Spleen (tissue), 13 donors: ENCODE data around the gene ZNF672. TPM values are rescaled to one million over a fixed set of nuclear protein-coding genes. Genes with fewer than 3 reads are reported as not detected.
A peak's percentile ranks its signal among the peaks of the same experiment; 100 is the strongest.
"Not testable (repeated sequence)": the region's sequence is repeated elsewhere in the genome, so short reads cannot be mapped to it uniquely, and the experiment has no call there.

Experiments
- DNase-seq: peaks from one replicate; pipeline ENCODE4 v3.0.0-alpha.2; 2020
- H3K27ac ChIP-seq, 8 donors: fragments of 200-600 bp; sonication (generic) in 7 of 8; 1 replicate in 4 of 8; 2 replicates in 4 of 8; pipeline versions ENCODE4 v1.5.0 to v1.8.0; 2016 to 2021; ENCODE audit warnings: inconsistent platforms in 4 of 8, mild to moderate bottlenecking in 4 of 8, moderate library complexity in 1 of 8
- H3K27me3 ChIP-seq, 7 donors: fragments of 200-600 bp; sonication (generic) in 6 of 7; replicated peaks in 1 of 7; 1 replicate in 4 of 7; 2 replicates in 3 of 7; pipeline versions ENCODE4 v1.5.0 to v1.8.0; 2016 to 2021; ENCODE audit warnings: inconsistent platforms in 3 of 7, mild to moderate bottlenecking in 1 of 7
- H3K36me3 ChIP-seq, 6 donors: fragments of 200-600 bp; sonication (generic) in 5 of 6; 1 replicate in 4 of 6; 2 replicates in 2 of 6; pipeline versions ENCODE4 v1.5.0 to v1.8.0; 2016 to 2021; ENCODE audit warnings: inconsistent platforms in 2 of 6
- H3K4me1 ChIP-seq, 6 donors: fragments of 200-600 bp; sonication (generic) in 5 of 6; 1 replicate in 3 of 6; 2 replicates in 3 of 6; pipeline versions ENCODE4 v1.5.0 to v1.8.0; 2016 to 2021; ENCODE audit warnings: inconsistent platforms in 3 of 6
- H3K4me3 ChIP-seq, 8 donors: fragments of 200-600 bp; sonication (generic) in 7 of 8; 1 replicate in 4 of 8; 2 replicates in 4 of 8; pipeline versions ENCODE4 v1.5.0 to v1.8.0; 2016 to 2021; ENCODE audit warnings: inconsistent platforms in 4 of 8, mild to moderate bottlenecking in 4 of 8, moderate library complexity in 2 of 8
- H3K9me3 ChIP-seq, 8 donors: fragments of 200-600 bp; sonication (generic) in 7 of 8; 1 replicate in 4 of 8; 2 replicates in 4 of 8; pipeline versions ENCODE4 v1.5.0 to v1.8.0; 2016 to 2021; ENCODE audit warnings: inconsistent platforms in 4 of 8
- CTCF ChIP-seq, 11 experiments: fragments of 200-600 bp in 7 of 11; fragments of 450-650 bp in 4 of 11; sonication (generic) in 4 of 11; IDR thresholded peaks in 8 of 11; conservative IDR thresholded peaks in 3 of 11; 1 replicate in 7 of 11; 2 replicates in 4 of 11; pipeline versions ENCODE4 v1.4.0 to v1.8.0; 2016 to 2021; ENCODE audit warnings: antibody characterized with exemption in 11 of 11, inconsistent platforms in 4 of 11, mild to moderate bottlenecking in 1 of 11
- POLR2A ChIP-seq, 3 donors: fragments of 450-650 bp; IDR thresholded peaks; one replicate each; pipeline ENCODE4 v1.5.1; 2017; ENCODE audit warnings: antibody characterized with exemption in 3 of 3, mild to moderate bottlenecking in 1 of 3
- POLR2AphosphoS5 ChIP-seq, 3 donors: sonication (generic); formaldehyde crosslinking; IDR thresholded peaks; one replicate each; pipeline ENCODE4 v1.5.1; 2017; ENCODE audit warnings: antibody characterized with exemption in 3 of 3
- WGBS, 5 donors: extraction: QIAGEN DNeasy Blood & Tissue Kit in 3 of 5; methylation state at CpG; one replicate each; pipeline versions ENCODE4 v1.1.5 to v1.1.7; 2013 to 2018; 5-methylcytosine and 5-hydroxymethylcytosine counted together
- intact Hi-C: fragments of 100-400 bp; cut with DNase I; formaldehyde crosslinking; loops from one replicate; pipeline ENCODE4 v1.15.0; 2023; ENCODE audit warnings: low total_unique reads
- long read RNA-seq, 2 donors: transcript quantifications; one replicate each; lab custom pipeline, GENCODE V29; 2026
- polyA plus RNA-seq, 3 donors: library from polyadenylated mRNA; stranded (reverse); fragments of 200-250 nt; gene quantifications; one replicate each; pipeline ENCODE4 v1.2.1, GENCODE V29; 2013
- total RNA-seq, 7 donors: library from RNA; depleted of rRNA in 3 of 7; stranded (reverse); fragments of >200 nt in 3 of 7; fragmentation: NEBNext Ultra II Directional in 4 of 7; extraction: Animal tissue kit (Norgen Biotek cat#: 25700) in 4 of 7; gene quantifications; one replicate each; pipeline versions ENCODE4 v1.1.0 to v1.2.1, GENCODE V29; 2016 to 2021
- donor health status: healthy with polysubstance abuse.
- donor health status: DM: no; HTN: no; CAD: no; lungs with moderate emphysema.
- donor health status: DM: no; HTN: no; CAD: no.
- donor health status: Bipolar disorder and iron deficiency.
- donor health status: healthy.
- donor health status: DM: no; HTN: no; CAD: no.
- donor health status: DM: yes; HTN: yes; CAD: no.

ZNF672 gene
- total RNA-seq (10 to 100 TPM; 32.6 to 43.1 (median 41.3) TPM), polyA plus RNA-seq (10 to 100 TPM; 13.2 to 19.8 (median 16.6) TPM)
- long read RNA-seq, donor 1, transcript ZNF672-201 (4 exons, 2,989 nt), result major isoform, 7 of 17 reads
- long read RNA-seq, donor 1, partial matches to known transcripts, result 9 of 17 reads
- long read RNA-seq, donor 1, other reads (novel, unspliced or antisense), result 0 of 17 reads
- long read RNA-seq, donor 2, transcript ZNF672-201 (4 exons, 2,989 nt), result major isoform, 10 of 10 reads
- long read RNA-seq, donor 2, partial matches to known transcripts, result 0 of 10 reads
- long read RNA-seq, donor 2, other reads (novel, unspliced or antisense), result 0 of 10 reads

- WGBS, 5 donors, result 0 to 2% (median 0%) methylated on average over 16 to 48 of the region's 48 CpGs
- peak within 1 kb of the TSS; percentile 70 to 89 (median 74) for H3K4me3 ChIP-seq
- H3K4me1 ChIP-seq, result peaks cover 25 to 68% (median 56%) of the 10 kb centered on the region in 6 donors
- H3K27ac ChIP-seq, result peak within 1 kb of the TSS; percentile 98 to 100 (median 100)
- peaks cover 0 to 15% (median 0%) of the 10 kb centered on the region in 6 donors for H3K36me3 ChIP-seq
- intact Hi-C loops, result no loop called here
- TF ChIP-seq CTCF (IDR thresholded peaks at IDR 0.05 in 8 of 11, conservative IDR thresholded peaks at IDR 0.05 in 3 of 11) (peak in 1 of 11 experiments; percentile 16), POLR2A (IDR thresholded peaks at IDR 0.05) (peak in 2 of 3 donors; percentile 50 to 69), POLR2AphosphoS5 (IDR thresholded peaks at IDR 0.05) (peak; percentile 88 to 96 (median 93))
- peak; percentile 99 for DNase-seq
- no peaks in the 10 kb centered on the region for H3K9me3 ChIP-seq
- H3K27me3 ChIP-seq, result no peaks in the 10 kb centered on the region
Measured at GRCh38 chr1:248837781-248838356, at the start of gene ZNF672. Gene ZNF672 (plus strand): TSS chr1:248838224. CDS start chr1:248847275, 9,051 bp downstream.

- 81 to 88% (median 83%) methylated on average over 3 of the region's 3 CpGs for WGBS, 5 donors
- Histone ChIP-seq H3K27ac (no peak overlapping the region), H3K4me1 (peaks cover 0 to 70% (median 25%) of the 10 kb centered on the region in 6 donors), H3K27me3 (no peaks in the 10 kb centered on the region), H3K9me3 (no peaks in the 10 kb centered on the region), H3K36me3 (no peaks in the 10 kb centered on the region), H3K4me3 (no peak overlapping the region)
- no peak for DNase-seq
- intact Hi-C loops, result no loop called here
- TF ChIP-seq POLR2A (IDR thresholded peaks at IDR 0.05) (no peak), POLR2AphosphoS5 (IDR thresholded peaks at IDR 0.05) (no peak), CTCF (IDR thresholded peaks at IDR 0.05 in 8 of 11, conservative IDR thresholded peaks at IDR 0.05 in 3 of 11) (no peak)
Measured at GRCh38 chr1:248788327-248788726, 49.7 kb upstream of the ZNF672 start.

GRCh38 chr1:248789337-248789736, 48.7 kb upstream of the ZNF672 start:
- intact Hi-C loops, H3K36me3 ChIP-seq, H3K27me3 ChIP-seq, H3K27ac ChIP-seq, DNase-seq, H3K9me3 ChIP-seq, H3K4me3 ChIP-seq: not testable (repeated sequence)
- H3K4me1 ChIP-seq, result peaks cover 0 to 67% (median 26%) of the 10 kb centered on the region in 6 donors
- 84 to 90% (median 87%) methylated on average over 2 of the region's 2 CpGs for WGBS, 5 donors

GRCh38 chr1:248790456-248790855, 47.6 kb upstream of the ZNF672 start:
- no peak for DNase-seq
- H3K36me3 ChIP-seq, result no peaks in the 10 kb centered on the region
- 78 to 89% (median 86%) methylated on average over 5 of the region's 5 CpGs for WGBS, 5 donors
- peaks cover 4 to 21% (median 18%) of the 10 kb centered on the region in 8 donors for H3K9me3 ChIP-seq
- TF ChIP-seq POLR2AphosphoS5 (IDR thresholded peaks at IDR 0.05) (no peak), CTCF (IDR thresholded peaks at IDR 0.05 in 8 of 11, conservative IDR thresholded peaks at IDR 0.05 in 3 of 11) (no peak), POLR2A (IDR thresholded peaks at IDR 0.05) (no peak)
- no peak overlapping the region for H3K4me3 ChIP-seq
- H3K4me1 ChIP-seq, result peaks cover 0 to 58% (median 23%) of the 10 kb centered on the region in 6 donors
- intact Hi-C loops, result no loop called here
- H3K27ac ChIP-seq, result peak overlapping the region in 2 of 8 donors; percentile 78 to 88
- no peaks in the 10 kb centered on the region for H3K27me3 ChIP-seq
